Measurements from ENCODE around the gene KDELR3.

The KDELR3 gene

DNA sequence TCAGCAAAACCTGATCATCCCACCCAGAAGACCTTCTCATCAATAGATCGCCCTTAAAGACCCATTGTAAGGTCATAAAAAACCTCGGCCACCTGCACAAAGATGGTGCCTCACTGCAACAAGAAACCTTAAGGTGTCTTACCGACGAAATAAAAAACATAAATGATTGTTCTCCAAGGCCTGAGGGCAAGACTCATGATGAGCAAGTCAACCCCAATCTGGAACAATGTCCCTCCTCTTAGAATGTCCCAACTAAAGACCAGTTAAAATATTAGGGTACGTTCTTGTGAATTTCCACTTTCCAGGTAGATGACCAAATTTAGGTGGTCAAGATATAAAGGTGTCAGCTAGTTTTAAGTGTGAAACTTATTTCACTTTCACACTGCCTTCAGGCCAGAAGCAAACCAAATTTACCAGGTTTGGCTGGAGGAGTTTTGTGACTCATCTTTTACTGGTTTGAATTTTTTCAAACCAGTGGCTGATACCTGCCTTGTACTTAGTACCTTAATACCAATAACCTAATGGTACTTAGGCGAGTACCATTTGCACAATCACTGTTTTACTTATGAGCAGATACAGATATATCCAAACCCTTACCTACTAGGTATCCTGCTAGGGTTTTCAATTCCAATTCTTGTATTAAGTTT is 14.9 kb downstream of the KDELR3 start:
- DNase-seq (ENCODE audit: extremely low read depth, low read depth) = no peak
- H3K4me3 ChIP-seq (replicated peaks; ENCODE audit: low read depth, low read length) = no peak overlapping the region
- TF ChIP-seq CTCF (IDR thresholded peaks at IDR 0.05; ENCODE audit: low read depth, low read length, missing control alignments) = no peak

DNA sequence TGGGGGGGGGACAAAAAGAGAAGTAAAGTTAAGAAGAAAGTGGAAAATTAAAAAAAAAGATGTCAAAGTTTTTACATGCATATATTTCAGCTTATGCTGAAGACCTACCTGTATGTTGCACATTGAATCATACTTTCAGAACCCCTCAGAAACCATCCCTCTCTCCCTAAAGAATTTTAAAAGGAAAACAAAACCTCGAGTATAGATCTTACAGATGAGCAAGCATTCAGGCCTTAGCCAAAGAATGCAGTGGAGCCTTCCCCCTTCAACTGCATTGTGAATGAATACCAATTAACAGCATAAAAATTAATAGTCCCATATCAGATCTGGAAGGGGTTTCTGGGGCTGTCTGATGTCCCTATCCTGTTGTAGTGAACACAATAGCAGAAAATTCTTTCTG is 16.3 kb downstream of the KDELR3 start:
- DNase-seq (ENCODE audit: extremely low read depth, low read depth) = no peak
- TF ChIP-seq CTCF (IDR thresholded peaks at IDR 0.05; ENCODE audit: low read depth, low read length, missing control alignments) = no peak
- no peak overlapping the region for H3K4me3 ChIP-seq (replicated peaks; ENCODE audit: low read depth, low read length)

- no peak overlapping the region for H3K4me3 ChIP-seq (replicated peaks; ENCODE audit: low read depth, low read length)
- no peak for DNase-seq (ENCODE audit: extremely low read depth, low read depth)
- TF ChIP-seq CTCF (IDR thresholded peaks at IDR 0.05; ENCODE audit: low read depth, low read length, missing control alignments) = no peak
These were observed 17.9 kb downstream of the KDELR3 start for GRCh38 chr22:38485783-38486182.

- no peak overlapping the region for H3K4me3 ChIP-seq (replicated peaks; ENCODE audit: low read depth, low read length)
- no peak for DNase-seq (ENCODE audit: extremely low read depth, low read depth)
- TF ChIP-seq CTCF (IDR thresholded peaks at IDR 0.05; ENCODE audit: low read depth, low read length, missing control alignments) = no peak
These were observed 20.1 kb downstream of the KDELR3 start for GRCh38 chr22:38487946-38488345.

DNA sequence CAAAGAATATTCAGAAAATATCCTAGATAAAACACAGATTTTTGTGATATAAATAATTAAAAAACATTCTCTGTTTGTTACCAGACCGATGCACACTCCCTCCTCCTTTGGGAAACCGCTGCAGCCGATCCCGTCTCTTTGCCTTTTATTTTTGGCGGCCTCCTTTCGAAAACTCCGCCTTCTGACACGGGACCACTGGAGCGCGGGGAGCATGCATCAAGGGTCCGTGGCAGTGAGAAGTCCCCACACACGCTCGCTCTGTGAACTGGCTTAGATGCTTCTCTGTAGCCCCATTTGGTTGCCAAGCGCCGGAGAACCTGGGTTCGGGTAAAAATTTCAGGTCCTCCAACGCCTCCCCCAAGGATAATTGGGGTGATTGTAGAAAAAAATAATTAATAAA is 21.2 kb downstream of the KDELR3 start:
- DNase-seq (ENCODE audit: extremely low read depth, low read depth) = no peak
- TF ChIP-seq CTCF (IDR thresholded peaks at IDR 0.05; ENCODE audit: low read depth, low read length, missing control alignments) = no peak
- H3K4me3 ChIP-seq (replicated peaks; ENCODE audit: low read depth, low read length) = no peak overlapping the region

DNA sequence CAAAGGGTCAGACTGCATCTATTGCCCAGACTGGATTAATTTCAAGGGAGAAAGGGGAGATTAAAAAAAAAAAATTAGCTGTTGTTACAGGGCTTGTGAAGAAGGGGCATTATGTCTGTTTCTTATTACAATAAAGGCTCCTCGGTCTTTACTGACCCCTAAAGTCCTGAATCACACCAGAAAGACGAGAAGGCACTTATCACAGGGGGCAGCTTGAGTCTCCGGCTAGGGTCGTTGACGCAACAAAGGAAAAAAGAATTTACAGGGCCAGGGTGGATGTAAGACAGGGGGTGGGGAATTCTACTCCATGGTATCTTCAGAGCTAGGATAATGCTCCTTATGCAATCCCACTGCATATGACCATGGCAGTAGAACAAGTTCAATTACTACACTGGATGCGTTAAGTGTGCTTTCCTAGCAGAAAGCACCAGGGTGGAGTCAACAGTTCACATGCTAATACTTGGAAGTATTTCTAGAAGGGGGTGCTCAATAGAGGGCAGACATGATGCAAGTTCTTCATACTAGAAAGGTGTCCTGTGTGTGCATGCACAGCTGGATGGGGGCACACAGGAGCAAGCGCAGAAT is 21.8 kb downstream of the KDELR3 start:
- TF ChIP-seq CTCF (IDR thresholded peaks at IDR 0.05; ENCODE audit: low read depth, low read length, missing control alignments) = no peak
- H3K4me3 ChIP-seq (replicated peaks; ENCODE audit: low read depth, low read length) = no peak overlapping the region
- DNase-seq (ENCODE audit: extremely low read depth, low read depth) = no peak

DNA sequence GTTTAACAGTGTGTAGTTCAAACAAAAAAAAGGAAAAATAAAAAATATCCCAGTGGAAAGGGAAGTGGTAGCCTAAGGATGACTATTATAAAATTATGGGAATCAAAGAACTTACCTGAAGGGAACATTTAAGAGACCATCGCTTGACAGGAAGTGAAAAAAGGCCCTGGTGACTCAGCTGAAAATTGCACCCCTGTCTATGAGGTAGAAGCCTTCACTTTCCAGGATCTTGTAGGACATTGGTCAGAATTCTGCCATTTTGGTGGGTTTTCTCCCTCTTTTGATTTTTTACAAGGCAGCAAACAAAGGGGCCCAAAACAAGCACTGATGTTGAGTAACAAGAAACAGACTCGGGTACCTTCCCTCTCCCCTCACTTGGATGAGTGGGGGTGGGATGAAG is 22.6 kb downstream of the KDELR3 start:
- H3K4me3 ChIP-seq (replicated peaks; ENCODE audit: low read depth, low read length) = no peak overlapping the region
- TF ChIP-seq CTCF (IDR thresholded peaks at IDR 0.05; ENCODE audit: low read depth, low read length, missing control alignments) = no peak
- DNase-seq (ENCODE audit: extremely low read depth, low read depth) = no peak

Data from HFF-Myc (cell line).